Breast epithelium (tissue), 3 donors: ENCODE measurements around the gene TDRD1.

ENCODE experiments used
- POLR2AphosphoS5 ChIP-seq, 3 donors: sonication (generic); formaldehyde crosslinking; IDR thresholded peaks; one replicate each; pipeline ENCODE4 v1.6.1; 2017; ENCODE audit warnings: antibody characterized with exemption in 3 of 3
- TF ChIP-seq, protein P1 (sequence below), 3 donors: fragments of 450-650 bp; IDR thresholded peaks; one replicate each; pipeline ENCODE4 v1.5.1; 2016 to 2017; ENCODE audit warnings: antibody characterized with exemption in 3 of 3, mild to moderate bottlenecking in 3 of 3, moderate library complexity in 3 of 3

DNA sequence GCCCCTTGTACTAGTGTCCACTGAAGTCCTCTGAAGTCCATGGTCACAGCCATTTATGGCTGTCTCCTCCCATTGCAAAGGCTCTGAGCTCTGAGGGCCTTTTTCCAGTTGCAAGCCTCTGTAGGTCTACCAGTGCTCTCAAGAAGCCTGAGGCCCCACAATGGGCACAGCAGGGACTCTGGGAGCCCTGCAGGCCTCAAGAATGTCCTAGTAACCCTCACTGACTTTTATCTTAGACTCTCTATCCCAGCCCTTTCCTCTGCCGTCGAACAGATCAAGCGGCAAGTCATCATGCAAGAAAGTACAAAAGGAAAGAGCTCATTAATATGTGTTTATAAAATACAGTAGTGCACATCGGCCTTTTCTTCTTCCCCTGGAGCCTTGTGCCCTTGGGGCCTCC lies 83.3 kb downstream of the TDRD1 start:
- TF ChIP-seq, protein P1, sequence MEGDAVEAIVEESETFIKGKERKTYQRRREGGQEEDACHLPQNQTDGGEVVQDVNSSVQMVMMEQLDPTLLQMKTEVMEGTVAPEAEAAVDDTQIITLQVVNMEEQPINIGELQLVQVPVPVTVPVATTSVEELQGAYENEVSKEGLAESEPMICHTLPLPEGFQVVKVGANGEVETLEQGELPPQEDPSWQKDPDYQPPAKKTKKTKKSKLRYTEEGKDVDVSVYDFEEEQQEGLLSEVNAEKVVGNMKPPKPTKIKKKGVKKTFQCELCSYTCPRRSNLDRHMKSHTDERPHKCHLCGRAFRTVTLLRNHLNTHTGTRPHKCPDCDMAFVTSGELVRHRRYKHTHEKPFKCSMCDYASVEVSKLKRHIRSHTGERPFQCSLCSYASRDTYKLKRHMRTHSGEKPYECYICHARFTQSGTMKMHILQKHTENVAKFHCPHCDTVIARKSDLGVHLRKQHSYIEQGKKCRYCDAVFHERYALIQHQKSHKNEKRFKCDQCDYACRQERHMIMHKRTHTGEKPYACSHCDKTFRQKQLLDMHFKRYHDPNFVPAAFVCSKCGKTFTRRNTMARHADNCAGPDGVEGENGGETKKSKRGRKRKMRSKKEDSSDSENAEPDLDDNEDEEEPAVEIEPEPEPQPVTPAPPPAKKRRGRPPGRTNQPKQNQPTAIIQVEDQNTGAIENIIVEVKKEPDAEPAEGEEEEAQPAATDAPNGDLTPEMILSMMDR (IDR thresholded peaks at IDR 0.05) = no peak
- TF ChIP-seq POLR2AphosphoS5 (IDR thresholded peaks at IDR 0.05) = no peak
